GM12878 (cell line): ENCODE results near the gene STARD3. TPM values are rescaled to one million over a fixed set of nuclear protein-coding genes. Genes with fewer than 3 reads are reported as not detected.

Source experiments
- ATAC-seq: fragments of 200-7000 bp; cut with Tn5 transposase; 3 replicates; pipeline ENCODE4 v1.9.1; 2020; ENCODE audit warnings: mild to moderate bottlenecking, moderate library complexity
- BruUV-seq: library from RNA; stranded (reverse); fragments of 400-500 nt; replicated peaks from 2 replicates; lab custom pipeline; 2021; lab: Mats Ljungman, UMichigan
- CTCF ChIA-PET: fragments of 300-600 bp; sonication (Branson Sonifier 250); formaldehyde crosslinking; extraction: SDS; loops from one replicate; lab custom pipeline; 2021; ENCODE audit warnings: inconsistent platforms; lab: Yijun Ruan, JAX
- POLR2A ChIA-PET: fragments of 350-600 bp; formaldehyde crosslinking; extraction: SDS; loops from one replicate; lab custom pipeline; 2021; ENCODE audit warnings: inconsistent platforms; lab: Charles Lee
- RAD21 ChIA-PET: fragments of 300-600 bp; sonication (Branson Sonifier 250); formaldehyde crosslinking; loops from one replicate; lab custom pipeline; 2023; ENCODE audit warnings: antibody characterized with exemption; ENCODE audit not compliant: unreplicated experiment; lab: Charles Lee
- SMC1A ChIA-PET: fragments of 300-600 bp; sonication (Branson Sonifier 250); formaldehyde crosslinking; loops from one replicate; lab custom pipeline; 2023; ENCODE audit not compliant: unreplicated experiment, uncharacterized antibody; lab: Charles Lee
- DNase-seq: peaks from one replicate; pipeline ENCODE4 v3.0.0-alpha.2; 2011; ENCODE audit warnings: low read depth, low spot score
- FAIRE-seq: peaks from 3 replicates; lab custom pipeline; 2011; peaks lifted over from hg19 to GRCh38; lab: Jason Lieb, UNC
- H2AFZ ChIP-seq: 2 replicates; pipeline ENCODE4 v1.6.0; 2011; ENCODE audit warnings: low read depth, low read length, control low read depth; ENCODE audit not compliant: control insufficient read depth
- H3K27ac ChIP-seq: 2 replicates; pipeline ENCODE4 v1.5.1; 2011; ENCODE audit warnings: control low read depth; ENCODE audit not compliant: control insufficient read depth, insufficient read depth
- H3K27me3 ChIP-seq, 2 experiments: replicated peaks in 1 of 2; 2 replicates each; pipeline versions ENCODE4 v1.6.0 to v1.6.1; 2011; ENCODE audit warnings: low read length in 1 of 2; ENCODE audit not compliant: control insufficient read depth in 2 of 2, insufficient read depth in 2 of 2
- H3K36me3 ChIP-seq, 2 experiments: 2 replicates each; pipeline ENCODE4 v1.5.1; 2011; ENCODE audit warnings: low read length in 1 of 2; ENCODE audit not compliant: control insufficient read depth in 2 of 2, insufficient read depth in 2 of 2
- H3K4me1 ChIP-seq: 2 replicates; pipeline ENCODE4 v1.6.1; 2011; ENCODE audit warnings: mild to moderate bottlenecking, low read length, moderate library complexity, mixed read lengths; ENCODE audit not compliant: control insufficient read depth, insufficient read depth
- H3K4me2 ChIP-seq: 2 replicates; pipeline ENCODE4 v1.6.0; 2011; ENCODE audit warnings: control low read depth; ENCODE audit not compliant: control insufficient read depth, insufficient read depth
- H3K4me3 ChIP-seq: fragments of 200-600 bp; sonication (generic); 2 replicates; pipeline ENCODE4 v1.5.1; 2016
- H3K79me2 ChIP-seq: 2 replicates; pipeline ENCODE4 v1.6.0; 2011; ENCODE audit warnings: low read length; ENCODE audit not compliant: control insufficient read depth, insufficient read depth
- H3K9ac ChIP-seq: 2 replicates; pipeline ENCODE4 v1.8.0; 2011; ENCODE audit warnings: low read length, control low read depth, mixed read lengths; ENCODE audit not compliant: control insufficient read depth, insufficient read depth
- H3K9me3 ChIP-seq: replicated peaks from 3 replicates; pipeline ENCODE4 v1.5.1; 2011; ENCODE audit warnings: mild to moderate bottlenecking, low read length; ENCODE audit not compliant: control insufficient read depth, insufficient read depth
- H4K20me1 ChIP-seq: 2 replicates; pipeline ENCODE4 v1.6.0; 2011; ENCODE audit not compliant: control insufficient read depth, insufficient read depth
- EGR1 ChIP-seq, 2 experiments: IDR thresholded peaks; 1 replicate in 1 of 2; 2 replicates in 1 of 2; pipeline ENCODE4 v1.6.1; 2011 to 2012; ENCODE audit warnings: low read depth in 2 of 2, low read length in 2 of 2, borderline replicate concordance in 1 of 2, mild to moderate bottlenecking in 1 of 2, moderate library complexity in 1 of 2
- FOXK2 ChIP-seq: fragments of 450-650 bp; IDR thresholded peaks from 2 replicates; pipeline ENCODE4 v1.6.1; 2017; ENCODE audit warnings: mild to moderate bottlenecking, moderate library complexity
- FOXM1 ChIP-seq: IDR thresholded peaks from 2 replicates; pipeline ENCODE4 v1.6.1; 2012; ENCODE audit warnings: low read depth, mild to moderate bottlenecking, inconsistent platforms, low read length, moderate library complexity
- HDGF ChIP-seq: fragments of 450-650 bp; IDR thresholded peaks from 2 replicates; pipeline ENCODE4 v1.6.1; 2016; ENCODE audit warnings: antibody characterized with exemption
- MAX ChIP-seq: IDR thresholded peaks from 2 replicates; pipeline ENCODE4 v1.6.1; 2012; ENCODE audit warnings: low read depth, low read length, improper control_type of control experiment
- PAX5 ChIP-seq: IDR thresholded peaks from 2 replicates; pipeline ENCODE4 v1.6.1; 2011; ENCODE audit warnings: low read depth, low read length, borderline replicate concordance
- RUNX3 ChIP-seq: IDR thresholded peaks from 2 replicates; pipeline ENCODE4 v1.6.1; 2012; ENCODE audit warnings: low read length, inconsistent platforms
- SUZ12 ChIP-seq: fragments of 200-600 bp; sonication (generic); IDR thresholded peaks from one replicate; pipeline ENCODE4 v1.6.1; 2018; ENCODE audit warnings: antibody characterized with exemption, mild to moderate bottlenecking; ENCODE audit not compliant: unreplicated experiment
- WRNIP1 ChIP-seq: IDR thresholded peaks from 2 replicates; pipeline ENCODE4 v1.6.1; 2011; ENCODE audit warnings: low read depth, low read length, improper control_type of control experiment, borderline replicate concordance
- YY1 ChIP-seq: IDR thresholded peaks from 2 replicates; pipeline ENCODE4 v1.6.1; 2011; ENCODE audit warnings: low read depth, mild to moderate bottlenecking, low read length
- ZBTB33 ChIP-seq: fragments of 450-650 bp; IDR thresholded peaks from 2 replicates; pipeline ENCODE4 v1.6.1; 2017; ENCODE audit warnings: mild to moderate bottlenecking
- ZSCAN29 ChIP-seq: fragments of 450-650 bp; IDR thresholded peaks from 2 replicates; pipeline ENCODE4 v1.6.1; 2017; ENCODE audit warnings: mild to moderate bottlenecking, moderate library complexity
- WGBS: methylation state at CpG from one replicate; pipeline ENCODE4 v1.1.6; 2016; ENCODE audit warnings: low lambda C conversion rate; ENCODE audit not compliant: insufficient replicate concordance, insufficient coverage; ENCODE audit errors: missing lambda C conversion rate; 5-methylcytosine and 5-hydroxymethylcytosine counted together
- in situ Hi-C: fragments of 300-500 bp; cut with MboI; formaldehyde crosslinking; loops from 9 replicates; pipeline ENCODE4 v1.14.3; 2018; ENCODE audit warnings: mixed read lengths
- intact Hi-C: fragments of 100-400 bp; cut with micrococcal nuclease; formaldehyde crosslinking; loops from one replicate; pipeline ENCODE4 v1.14.2; 2022; ENCODE audit not compliant: unreplicated experiment
- polyA plus RNA-seq, 11 experiments: library from polyadenylated mRNA; depleted of rRNA in 4 of 11; unstranded in 6 of 11; stranded (reverse) in 5 of 11; fragments of >200 nt; fragmentation: Nextera tagmentation in 4 of 11; fragmentation: Illumina TruSeq in 1 of 11; extraction: Ambion mirVana in 4 of 11; extraction: Trizol in 1 of 11; gene quantifications; 1 replicate in 1 of 11; 2 replicates in 10 of 11; pipeline versions ENCODE4 v1.2.1 to v1.2.3, GENCODE V29; 2011 to 2016; ENCODE audit warnings: inconsistent platforms in 2 of 11, missing spikeins in 2 of 11, low read depth in 1 of 11
- total RNA-seq, 4 experiments: library from RNA; depleted of rRNA in 3 of 4; stranded (reverse); fragments of >200 nt in 3 of 4; fragmentation: Illumina TruSeq in 1 of 4; extraction: Trizol in 1 of 4; gene quantifications; 2 replicates each; pipeline versions ENCODE4 v1.2.1 to v1.2.3, GENCODE V29; 2013 to 2021

STARD3 gene
- total and polyA plus RNA-seq, 10 of the 15 experiments (the other 5 are each of a cell fraction or from before 2014, with no cell fraction given), result 0.08 to 62.7 (median 27.5) TPM

- peak overlapping the region; percentile 54; the same call in 1 of the 2 replicates for H3K4me2 ChIP-seq
- no peaks in the 10 kb centered on the region for H4K20me1 ChIP-seq
- H3K27ac ChIP-seq, result no peak overlapping the region
- FAIRE-seq (peak; percentile 49), ATAC-seq (peak; percentile 23; the same call in 2 of the 3 replicates), DNase-seq (no peak)
- H3K9ac ChIP-seq, result no peak overlapping the region
- TF ChIP-seq HDGF, result no peak
- 0 out of 2 replicates have a peak, but pooled peaks have one; percentile 6 for TF ChIP-seq YY1
- TF ChIP-seq PAX5, result no peak
- peak in 1 of 2 experiments; percentile 32; a peak in 1 of 3 replicates for TF ChIP-seq EGR1 (IDR thresholded peaks at IDR 0.05; ENCODE audit: borderline replicate concordance in 1 of 2, low read depth in 2 of 2, low read length in 2 of 2)
- no peak for TF ChIP-seq WRNIP1
- no peak for TF ChIP-seq FOXM1
- TF ChIP-seq ZBTB33, result no peak
- no peak for TF ChIP-seq FOXK2
- no peak for TF ChIP-seq SUZ12
- no peak for TF ChIP-seq MAX
- TF ChIP-seq ZSCAN29, result no peak
- TF ChIP-seq RUNX3, result peak; percentile 28; the same call in 1 of the 2 replicates
- no peaks in the 10 kb centered on the region for H3K36me3 ChIP-seq
- CTCF ChIA-PET, result no interaction called here
- no peak overlapping the region for H3K4me3 ChIP-seq
- BruUV-seq, result no TSS peak
- no peaks in the 10 kb centered on the region for H3K79me2 ChIP-seq
- no peak overlapping the region for H2AFZ ChIP-seq
- POLR2A ChIA-PET, result no interaction called here
- no peaks in the 10 kb centered on the region for H3K9me3 ChIP-seq
- SMC1A ChIA-PET, result no interaction called here
- WGBS, result 1% methylated on average over 14 of the region's 14 CpGs
- in situ Hi-C loops, result no loop called here
- RAD21 ChIA-PET, result no interaction called here
- peaks cover 46 to 54% of the 10 kb centered on the region in 2 experiments for H3K27me3 ChIP-seq
- intact Hi-C loops, result no loop called here
- H3K4me1 ChIP-seq, result peaks cover 6% of the 10 kb centered on the region; the same call in 1 of the 2 replicates
These were observed 33.5 kb upstream of the STARD3 start for GRCh38 chr17:39603304-39604016.
